Stromal cell of bone marrow (primary cell): ENCODE measurements around the gene MMP12.

Experiments
- DNase-seq: peaks from one replicate; pipeline ENCODE4 v3.0.0-alpha.2; 2012; ENCODE audit warnings: low read depth

The MMP12 gene

GRCh38 chr11:102850973-102851745, 23.6 kb downstream of the MMP12 start:
- DNase-seq: peak; percentile 93

GRCh38 chr11:102849311-102849710, 25.5 kb downstream of the MMP12 start:
- peak; percentile 67 for DNase-seq

- DNase-seq: no peak
These were observed 28.5 kb downstream of the MMP12 start for GRCh38 chr11:102846292-102846691.

- peak; percentile 13 for DNase-seq
These were observed 31.3 kb downstream of the MMP12 start, which contains the start of gene MMP3 for GRCh38 chr11:102843489-102843888. Gene MMP3, minus strand, starts transcription at chr11:102843609. Its CDS starts 63 bp downstream, at chr11:102843546.

- DNase-seq: no peak
These were observed 31.9 kb downstream of the MMP12 start for GRCh38 chr11:102842930-102843329.

GRCh38 chr11:102840018-102840417, 34.8 kb downstream of the MMP12 start:
- DNase-seq: no peak

- DNase-seq: no peak
These were observed 37.1 kb downstream of the MMP12 start for GRCh38 chr11:102837646-102838045.

GRCh38 chr11:102837156-102837555, 37.6 kb downstream of the MMP12 start:
- DNase-seq: no peak

GRCh38 chr11:102836290-102836875, 38.4 kb downstream of the MMP12 start:
- peak; percentile 25 for DNase-seq

- no peak for DNase-seq
These were observed 41.1 kb downstream of the MMP12 start for GRCh38 chr11:102833731-102834130.

GRCh38 chr11:102832612-102833011, 42.2 kb downstream of the MMP12 start:
- DNase-seq: no peak

- DNase-seq: peak; percentile 33
These were observed 43.0 kb downstream of the MMP12 start for GRCh38 chr11:102831489-102832440.

GRCh38 chr11:102831128-102831488, 43.7 kb downstream of the MMP12 start:
- no peak for DNase-seq

GRCh38 chr11:102830001-102830727, 44.6 kb downstream of the MMP12 start:
- DNase-seq: no peak

GRCh38 chr11:102829316-102830000, 45.3 kb downstream of the MMP12 start:
- DNase-seq: no peak

- no peak for DNase-seq
These were observed 50.2 kb downstream of the MMP12 start for GRCh38 chr11:102824556-102824955.

- no peak for DNase-seq
These were observed 55.3 kb downstream of the MMP12 start for GRCh38 chr11:102819491-102819890.

GRCh38 chr11:102813484-102813883, 61.3 kb downstream of the MMP12 start:
- DNase-seq: no peak
